Lower leg skin (tissue), 4 donors: ENCODE measurements around the gene WDR91. TPM values are rescaled to one million over a fixed set of nuclear protein-coding genes. Genes with fewer than 3 reads are reported as not detected.

Experiments used
- DNase-seq, 2 donors: peaks; one replicate each; pipeline ENCODE4 v3.0.0-alpha.2; 2019; ENCODE audit warnings: low spot score in 2 of 2
- H3K4me3 ChIP-seq: fragments of 200-600 bp; sonication (generic); 2 replicates; pipeline ENCODE4 v1.5.1; 2017; ENCODE audit warnings: mild to moderate bottlenecking, low read depth; ENCODE audit not compliant: poor library complexity, severe bottlenecking
- POLR2A ChIP-seq, 2 donors: fragments of 450-650 bp; IDR thresholded peaks; one replicate each; pipeline ENCODE4 v1.6.1; 2016 to 2017; ENCODE audit warnings: antibody characterized with exemption in 2 of 2, mild to moderate bottlenecking in 1 of 2, moderate library complexity in 1 of 2
- WGBS, 2 donors: methylation state at CpG; one replicate each; pipeline ENCODE4 v1.1.5; 2018; 5-methylcytosine and 5-hydroxymethylcytosine counted together
- intact Hi-C: fragments of 100-400 bp; cut with DNase I; formaldehyde crosslinking; loops from one replicate; pipeline ENCODE4 v1.15.0; 2023; ENCODE audit warnings: low total_unique reads
- total RNA-seq, 4 donors: library from RNA; depleted of rRNA; stranded (reverse); fragments of >200 nt; gene quantifications; one replicate each; pipeline ENCODE4 v1.1.0, GENCODE V29; 2016
- TF ChIP-seq, protein P1 (sequence below), 3 donors: fragments of 450-650 bp; IDR thresholded peaks; one replicate each; pipeline ENCODE4 v1.5.1; 2016; ENCODE audit warnings: antibody characterized with exemption in 3 of 3, mild to moderate bottlenecking in 3 of 3, moderate library complexity in 2 of 3

The WDR91 gene
- total RNA-seq, 4 donors from 2014 or later, result 16.7 to 25.0 (median 20.8) TPM

DNA sequence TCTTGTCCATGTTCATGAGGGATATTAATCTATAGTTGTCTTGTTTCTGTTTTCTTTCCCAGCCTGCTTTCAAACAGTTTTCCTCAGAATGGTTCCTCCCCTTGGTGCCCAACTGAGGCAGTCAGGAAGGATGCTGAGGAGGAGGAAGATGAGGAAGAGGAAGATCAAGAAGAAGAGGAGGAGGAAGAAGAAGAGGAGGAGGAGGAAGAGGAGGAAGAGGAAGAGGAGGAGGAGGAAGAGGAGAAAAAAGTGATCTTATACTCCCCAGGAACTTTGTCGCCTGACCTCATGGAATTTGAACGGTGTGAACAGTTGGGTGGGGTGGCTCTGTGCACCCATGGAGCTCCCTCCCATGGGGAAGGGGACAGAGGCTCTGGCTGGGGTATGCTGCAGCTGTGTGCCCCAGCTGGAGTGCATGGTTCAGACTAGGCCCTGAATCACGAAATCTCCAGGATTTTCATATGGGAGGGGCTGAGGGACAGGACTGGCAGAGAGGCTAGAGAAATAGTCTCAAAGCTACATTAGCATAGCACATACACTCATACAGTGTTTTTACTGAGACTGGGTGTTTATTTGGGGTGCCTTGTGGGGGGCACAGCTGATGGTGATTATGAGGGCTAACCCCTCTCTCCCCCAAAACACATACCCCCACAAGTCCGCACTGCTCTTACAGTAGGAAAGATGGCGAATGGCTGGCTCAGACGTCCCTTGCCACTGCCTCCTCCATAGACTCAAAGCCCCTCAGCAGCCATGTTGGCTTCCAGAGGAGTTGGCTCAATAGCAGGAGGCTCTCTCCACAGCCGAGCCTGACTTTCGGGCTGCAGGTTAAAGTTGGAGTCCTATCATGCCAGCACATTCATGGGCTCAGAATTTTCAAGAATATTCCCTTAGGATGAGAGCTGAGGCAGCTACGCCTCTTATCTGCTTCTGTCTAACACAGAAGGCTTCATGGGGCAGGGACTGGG is 34.2 kb upstream of the WDR91 start:
- WGBS, 2 donors, result 86 to 91% methylated on average over 9 of the region's 9 CpGs
- peak; percentile 3 to 45 for DNase-seq
- no peak for TF ChIP-seq POLR2A (IDR thresholded peaks at IDR 0.05)
- TF ChIP-seq, protein P1, sequence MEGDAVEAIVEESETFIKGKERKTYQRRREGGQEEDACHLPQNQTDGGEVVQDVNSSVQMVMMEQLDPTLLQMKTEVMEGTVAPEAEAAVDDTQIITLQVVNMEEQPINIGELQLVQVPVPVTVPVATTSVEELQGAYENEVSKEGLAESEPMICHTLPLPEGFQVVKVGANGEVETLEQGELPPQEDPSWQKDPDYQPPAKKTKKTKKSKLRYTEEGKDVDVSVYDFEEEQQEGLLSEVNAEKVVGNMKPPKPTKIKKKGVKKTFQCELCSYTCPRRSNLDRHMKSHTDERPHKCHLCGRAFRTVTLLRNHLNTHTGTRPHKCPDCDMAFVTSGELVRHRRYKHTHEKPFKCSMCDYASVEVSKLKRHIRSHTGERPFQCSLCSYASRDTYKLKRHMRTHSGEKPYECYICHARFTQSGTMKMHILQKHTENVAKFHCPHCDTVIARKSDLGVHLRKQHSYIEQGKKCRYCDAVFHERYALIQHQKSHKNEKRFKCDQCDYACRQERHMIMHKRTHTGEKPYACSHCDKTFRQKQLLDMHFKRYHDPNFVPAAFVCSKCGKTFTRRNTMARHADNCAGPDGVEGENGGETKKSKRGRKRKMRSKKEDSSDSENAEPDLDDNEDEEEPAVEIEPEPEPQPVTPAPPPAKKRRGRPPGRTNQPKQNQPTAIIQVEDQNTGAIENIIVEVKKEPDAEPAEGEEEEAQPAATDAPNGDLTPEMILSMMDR (IDR thresholded peaks at IDR 0.05), result no peak
- intact Hi-C loops, result no loop called here
- no peak overlapping the region for H3K4me3 ChIP-seq

DNA sequence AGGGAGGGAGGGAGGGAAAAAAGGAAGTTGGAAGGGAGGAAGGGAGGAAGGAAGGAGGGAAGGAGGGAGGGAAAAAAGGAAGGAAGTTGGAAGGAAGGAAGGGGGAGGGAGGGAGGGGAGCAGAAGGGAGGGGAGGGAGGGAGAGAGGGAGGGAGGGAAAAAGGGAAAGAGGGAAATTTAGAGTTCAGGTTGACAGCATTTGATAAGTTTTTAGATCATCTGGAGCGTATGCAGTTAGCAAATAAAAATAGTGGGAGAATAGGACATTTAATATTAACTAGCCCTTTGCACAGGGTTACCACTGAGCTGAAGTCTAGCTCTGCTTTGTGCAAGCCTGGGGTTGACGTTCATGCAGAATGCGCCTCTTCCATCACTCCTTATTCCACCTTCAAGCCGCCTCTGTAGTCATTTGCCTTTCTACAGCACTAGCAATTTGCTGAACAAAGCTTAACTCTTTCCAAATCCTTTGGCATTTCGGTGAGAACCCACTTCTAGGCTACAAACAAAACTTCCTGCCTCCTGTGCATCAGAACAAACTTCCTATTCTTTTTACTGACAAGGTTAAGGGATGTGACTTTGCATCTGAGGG is 30.9 kb upstream of the WDR91 start:
- WGBS, 2 donors, result 76 to 78% methylated on average over 5 of the region's 5 CpGs
- H3K4me3 ChIP-seq, result no peak overlapping the region
- no peak for TF ChIP-seq POLR2A (IDR thresholded peaks at IDR 0.05)
- TF ChIP-seq, protein P1 (IDR thresholded peaks at IDR 0.05), result no peak
- intact Hi-C loops, result no loop called here
- DNase-seq, result peak in 1 of 2 donors; percentile 8

DNA sequence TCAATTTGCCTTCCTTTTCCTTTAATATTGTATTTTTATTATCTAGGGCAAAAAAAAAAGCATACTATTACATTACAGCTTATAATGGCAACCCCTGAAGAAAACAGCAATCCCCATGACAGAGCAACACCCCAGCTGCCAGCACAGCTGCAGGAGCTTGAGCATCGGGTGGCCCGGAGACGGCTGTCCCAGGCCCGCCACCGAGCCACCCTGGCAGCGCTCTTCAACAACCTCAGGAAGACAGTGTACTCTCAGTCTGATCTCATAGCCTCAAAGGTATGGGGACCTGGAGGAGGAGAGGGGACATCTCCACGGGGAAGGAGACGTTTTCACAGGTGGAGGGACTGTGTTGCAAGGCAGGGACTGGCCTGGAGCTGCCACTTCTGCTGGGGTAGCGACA is 29.1 kb upstream of the WDR91 start:
- WGBS, 2 donors, result 75 to 81% methylated on average over 9 of the region's 9 CpGs
- no peak overlapping the region for H3K4me3 ChIP-seq

DNA sequence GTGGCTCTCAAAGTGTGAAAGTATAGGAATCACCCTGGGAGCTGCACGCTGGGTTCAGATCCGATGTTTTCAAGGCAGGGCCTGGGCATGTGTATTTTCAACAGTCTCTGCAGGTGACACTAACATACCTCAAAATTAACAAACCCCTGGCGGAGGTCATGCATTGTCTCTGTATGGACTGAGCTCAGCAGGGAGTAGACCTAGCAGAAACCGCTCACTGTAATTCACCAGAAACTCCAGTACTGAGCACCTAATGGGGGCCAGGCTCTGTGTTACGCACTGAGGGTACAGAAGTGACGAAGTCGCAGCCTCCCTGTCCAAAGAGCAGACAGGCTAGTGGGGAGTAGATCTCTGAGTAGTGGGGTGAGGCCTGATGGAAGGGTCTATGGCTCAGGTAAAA is 27.9 kb upstream of the WDR91 start:
- intact Hi-C loops, result no loop called here
- peak; percentile 7 to 32 for DNase-seq
- WGBS, 2 donors, result 94 to 97% methylated on average over 6 to 7 of the region's 7 CpGs

More for the DNA sequence above, 29.1 kb upstream of the WDR91 start:
- TF ChIP-seq, protein P1 (IDR thresholded peaks at IDR 0.05), result no peak
- TF ChIP-seq POLR2A (IDR thresholded peaks at IDR 0.05), result no peak
- intact Hi-C loops, result no loop called here
- peak in 1 of 2 donors; percentile 39 for DNase-seq

DNA sequence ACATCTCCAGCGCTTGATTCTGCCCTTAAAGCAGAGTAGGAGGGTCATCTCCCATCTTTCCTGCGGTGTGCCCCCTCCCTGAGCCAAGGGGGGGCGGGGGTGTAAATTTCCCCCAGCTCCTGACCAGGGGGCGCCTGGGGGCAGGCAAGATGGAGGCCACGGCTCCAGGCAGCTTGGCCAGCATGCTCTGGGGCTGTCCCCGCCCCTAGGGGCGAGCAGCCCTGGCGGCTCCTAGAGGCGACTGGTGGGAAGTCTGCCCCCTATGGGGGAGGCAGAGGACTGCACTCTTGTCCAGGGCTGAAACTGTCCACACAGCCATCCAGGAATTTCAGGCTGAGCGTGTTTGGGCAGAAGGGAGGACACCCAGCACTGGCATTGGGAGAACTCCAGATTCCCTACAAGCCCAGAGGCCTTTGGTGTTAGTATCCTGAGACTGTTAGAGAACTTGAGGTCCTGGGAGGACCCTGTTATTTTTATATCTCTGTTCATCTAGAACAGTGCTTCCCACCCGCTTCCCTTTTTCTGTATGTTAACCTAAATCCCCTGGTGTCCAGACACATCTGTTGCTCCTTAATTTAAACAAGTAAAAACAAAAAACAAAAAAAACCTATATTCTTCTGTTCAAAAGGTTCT is 26.9 kb upstream of the WDR91 start:
- TF ChIP-seq POLR2A (IDR thresholded peaks at IDR 0.05), result no peak
- TF ChIP-seq, protein P1 (IDR thresholded peaks at IDR 0.05), result no peak
- WGBS, 2 donors, result 84 to 91% methylated on average over 9 to 11 of the region's 11 CpGs

More for the DNA sequence above, 27.9 kb upstream of the WDR91 start:
- no peak overlapping the region for H3K4me3 ChIP-seq
- TF ChIP-seq, protein P1 (IDR thresholded peaks at IDR 0.05), result no peak
- TF ChIP-seq POLR2A (IDR thresholded peaks at IDR 0.05), result no peak

More for the DNA sequence above, 26.9 kb upstream of the WDR91 start:
- no peak overlapping the region for H3K4me3 ChIP-seq
- peak; percentile 7 to 54 for DNase-seq
- intact Hi-C loops, result no loop called here
